Activated naive CD8-positive, alpha-beta T cell treated with anti-CD3 and anti-CD28 coated beads, Interleukin-2, amount 50 U/mL, for 24 hours (primary cell): Measurements from ENCODE around the gene EXOC3L4.
"Not testable (repeated sequence)": the region's sequence is repeated elsewhere in the genome, so short reads cannot be mapped to it uniquely, and the experiment has no call there.

Experiments used
- ATAC-seq: fragments of 150-1000 bp; cut with Tn5 transposase; one replicate; pipeline ENCODE4 v1.10.0; 2021
- DNase-seq: peaks from one replicate; pipeline ENCODE4 v3.0.0; 2021
- H3K27ac Mint-ChIP-seq: one replicate; pipeline ENCODE4 v1.8.0; 2021; ENCODE audit warnings: mild to moderate bottlenecking, mixed read lengths
- H3K27me3 Mint-ChIP-seq: one replicate; pipeline ENCODE4 v1.8.0; 2021; ENCODE audit warnings: mixed read lengths
- H3K36me3 Mint-ChIP-seq: one replicate; pipeline ENCODE4 v1.8.0; 2021; ENCODE audit warnings: low read depth, mixed read lengths
- H3K4me1 Mint-ChIP-seq: one replicate; pipeline ENCODE4 v1.8.0; 2021; ENCODE audit warnings: mixed read lengths
- H3K4me3 Mint-ChIP-seq: one replicate; pipeline ENCODE4 v1.8.0; 2021; ENCODE audit warnings: mild to moderate bottlenecking, moderate library complexity, mixed read lengths
- H3K9me3 Mint-ChIP-seq: one replicate; pipeline ENCODE4 v1.8.0; 2021; ENCODE audit warnings: mixed read lengths

The EXOC3L4 gene

GRCh38 chr14:103104654-103105452, 10.3 kb downstream of the EXOC3L4 start:
- Mint-ChIP-seq H3K27ac (no peak overlapping the region), H3K4me1 (peaks cover 8% of the 10 kb centered on the region), H3K27me3 (peaks cover 29% of the 10 kb centered on the region), H3K36me3 (no peaks in the 10 kb centered on the region), H3K4me3 (no peak overlapping the region), H3K9me3 (no peaks in the 10 kb centered on the region)
- peak; percentile 71 for ATAC-seq
- DNase-seq: peak; percentile 82

- H3K27me3 Mint-ChIP-seq: peaks cover 29% of the 10 kb centered on the region
- peaks cover 8% of the 10 kb centered on the region for H3K4me1 Mint-ChIP-seq
- H3K36me3 Mint-ChIP-seq: no peaks in the 10 kb centered on the region
- no peak for DNase-seq
- no peak overlapping the region for H3K4me3 Mint-ChIP-seq
- ATAC-seq: no peak
- no peaks in the 10 kb centered on the region for H3K9me3 Mint-ChIP-seq
- no peak overlapping the region for H3K27ac Mint-ChIP-seq
Measured at GRCh38 chr14:103105580-103106150, 11.1 kb downstream of the EXOC3L4 start.

- Mint-ChIP-seq H3K9me3 (no peaks in the 10 kb centered on the region), H3K27ac (no peak overlapping the region), H3K36me3 (no peaks in the 10 kb centered on the region), H3K4me3 (no peak overlapping the region), H3K27me3 (peaks cover 20% of the 10 kb centered on the region), H3K4me1 (peaks cover 11% of the 10 kb centered on the region)
- DNase-seq: no peak
- ATAC-seq: no peak
Measured at GRCh38 chr14:103107455-103107854, 12.9 kb downstream of the EXOC3L4 start.

- no peak for DNase-seq
- Mint-ChIP-seq H3K4me3 (no peak overlapping the region), H3K27me3 (peaks cover 15% of the 10 kb centered on the region), H3K36me3 (no peaks in the 10 kb centered on the region), H3K9me3 (no peaks in the 10 kb centered on the region), H3K27ac (no peak overlapping the region), H3K4me1 (peaks cover 11% of the 10 kb centered on the region)
- no peak for ATAC-seq
Measured at GRCh38 chr14:103107941-103108748, 13.6 kb downstream of the EXOC3L4 start.

GRCh38 chr14:103108749-103109207, 14.3 kb downstream of the EXOC3L4 start:
- DNase-seq: peak; percentile 60
- Mint-ChIP-seq H3K9me3 (no peaks in the 10 kb centered on the region), H3K27ac (no peak overlapping the region), H3K27me3 (peaks cover 11% of the 10 kb centered on the region), H3K36me3 (no peaks in the 10 kb centered on the region), H3K4me1 (peaks cover 8% of the 10 kb centered on the region), H3K4me3 (no peak overlapping the region)
- peak; percentile 53 for ATAC-seq

GRCh38 chr14:103109535-103110441, 15.3 kb downstream of the EXOC3L4 start:
- Mint-ChIP-seq H3K27me3 (peaks cover 10% of the 10 kb centered on the region), H3K27ac (no peak overlapping the region), H3K9me3 (no peaks in the 10 kb centered on the region), H3K4me1 (peaks cover 9% of the 10 kb centered on the region), H3K4me3 (no peak overlapping the region), H3K36me3 (no peaks in the 10 kb centered on the region)
- no peak for ATAC-seq
- no peak for DNase-seq

GRCh38 chr14:103110681-103111231, 16.2 kb downstream of the EXOC3L4 start:
- H3K4me1 Mint-ChIP-seq: peaks cover 12% of the 10 kb centered on the region
- H3K4me3 Mint-ChIP-seq: no peak overlapping the region
- no peak for DNase-seq
- H3K27ac Mint-ChIP-seq: no peak overlapping the region
- peaks cover 3% of the 10 kb centered on the region for H3K27me3 Mint-ChIP-seq
- H3K9me3 Mint-ChIP-seq: no peaks in the 10 kb centered on the region
- ATAC-seq: no peak
- H3K36me3 Mint-ChIP-seq: no peaks in the 10 kb centered on the region

GRCh38 chr14:103111232-103111868, 16.8 kb downstream of the EXOC3L4 start:
- Mint-ChIP-seq H3K9me3 (no peaks in the 10 kb centered on the region), H3K36me3 (no peaks in the 10 kb centered on the region), H3K4me3 (no peak overlapping the region), H3K27me3 (peaks cover 2% of the 10 kb centered on the region), H3K4me1 (peaks cover 16% of the 10 kb centered on the region), H3K27ac (no peak overlapping the region)
- DNase-seq (no peak), ATAC-seq (no peak)

- H3K27ac Mint-ChIP-seq: no peak overlapping the region
Measured at GRCh38 chr14:103112400-103113243, 18.1 kb downstream of the EXOC3L4 start.

GRCh38 chr14:103113303-103113702, 18.8 kb downstream of the EXOC3L4 start:
- H3K27me3 Mint-ChIP-seq: no peaks in the 10 kb centered on the region
- H3K4me1 Mint-ChIP-seq: peaks cover 16% of the 10 kb centered on the region
- no peaks in the 10 kb centered on the region for H3K36me3 Mint-ChIP-seq
- H3K9me3 Mint-ChIP-seq: no peaks in the 10 kb centered on the region
- no peak overlapping the region for H3K4me3 Mint-ChIP-seq
- ATAC-seq: no peak
- no peak overlapping the region for H3K27ac Mint-ChIP-seq
- no peak for DNase-seq

More at GRCh38 chr14:103112400-103113243, 18.1 kb downstream of the EXOC3L4 start:
- no peak for ATAC-seq
- Mint-ChIP-seq H3K36me3 (no peaks in the 10 kb centered on the region), H3K9me3 (no peaks in the 10 kb centered on the region), H3K4me1 (peaks cover 16% of the 10 kb centered on the region), H3K4me3 (no peak overlapping the region), H3K27me3 (peaks cover 2% of the 10 kb centered on the region)
- no peak for DNase-seq

GRCh38 chr14:103113774-103114173, 19.2 kb downstream of the EXOC3L4 start:
- peaks cover 14% of the 10 kb centered on the region for H3K4me1 Mint-ChIP-seq
- no peaks in the 10 kb centered on the region for H3K9me3 Mint-ChIP-seq
- ATAC-seq (no peak), DNase-seq (no peak)
- H3K27ac Mint-ChIP-seq: no peak overlapping the region
- H3K36me3 Mint-ChIP-seq: no peaks in the 10 kb centered on the region
- no peaks in the 10 kb centered on the region for H3K27me3 Mint-ChIP-seq
- no peak overlapping the region for H3K4me3 Mint-ChIP-seq

- H3K4me3 Mint-ChIP-seq, DNase-seq, ATAC-seq, H3K27ac Mint-ChIP-seq, H3K36me3 Mint-ChIP-seq, H3K27me3 Mint-ChIP-seq, H3K9me3 Mint-ChIP-seq: not testable (repeated sequence)
- H3K4me1 Mint-ChIP-seq: peaks cover 14% of the 10 kb centered on the region
Measured at GRCh38 chr14:103115086-103115679, 20.7 kb downstream of the EXOC3L4 start.
